Spleen (tissue), 11 donors: ENCODE results near the gene WDR70. TPM values are rescaled to one million over a fixed set of nuclear protein-coding genes. Genes with fewer than 3 reads are reported as not detected.
"Not testable (repeated sequence)": the region's sequence is repeated elsewhere in the genome, so short reads cannot be mapped to it uniquely, and the experiment has no call there.

Experiments
- DNase-seq: peaks from one replicate; pipeline ENCODE4 v3.0.0-alpha.2; 2020
- H3K27ac ChIP-seq, 8 donors: fragments of 200-600 bp; sonication (generic) in 7 of 8; 1 replicate in 4 of 8; 2 replicates in 4 of 8; pipeline versions ENCODE4 v1.5.0 to v1.8.0; 2016 to 2021; ENCODE audit warnings: inconsistent platforms in 4 of 8, mild to moderate bottlenecking in 4 of 8, moderate library complexity in 1 of 8
- H3K27me3 ChIP-seq, 7 donors: fragments of 200-600 bp; sonication (generic) in 6 of 7; replicated peaks in 1 of 7; 1 replicate in 4 of 7; 2 replicates in 3 of 7; pipeline versions ENCODE4 v1.5.0 to v1.8.0; 2016 to 2021; ENCODE audit warnings: inconsistent platforms in 3 of 7, mild to moderate bottlenecking in 1 of 7
- H3K36me3 ChIP-seq, 6 donors: fragments of 200-600 bp; sonication (generic) in 5 of 6; 1 replicate in 4 of 6; 2 replicates in 2 of 6; pipeline versions ENCODE4 v1.5.0 to v1.8.0; 2016 to 2021; ENCODE audit warnings: inconsistent platforms in 2 of 6
- H3K4me1 ChIP-seq, 6 donors: fragments of 200-600 bp; sonication (generic) in 5 of 6; 1 replicate in 3 of 6; 2 replicates in 3 of 6; pipeline versions ENCODE4 v1.5.0 to v1.8.0; 2016 to 2021; ENCODE audit warnings: inconsistent platforms in 3 of 6
- H3K4me3 ChIP-seq, 8 donors: fragments of 200-600 bp; sonication (generic) in 7 of 8; 1 replicate in 4 of 8; 2 replicates in 4 of 8; pipeline versions ENCODE4 v1.5.0 to v1.8.0; 2016 to 2021; ENCODE audit warnings: inconsistent platforms in 4 of 8, mild to moderate bottlenecking in 4 of 8, moderate library complexity in 2 of 8
- H3K9me3 ChIP-seq, 8 donors: fragments of 200-600 bp; sonication (generic) in 7 of 8; 1 replicate in 4 of 8; 2 replicates in 4 of 8; pipeline versions ENCODE4 v1.5.0 to v1.8.0; 2016 to 2021; ENCODE audit warnings: inconsistent platforms in 4 of 8
- CTCF ChIP-seq, 11 experiments: fragments of 200-600 bp in 7 of 11; fragments of 450-650 bp in 4 of 11; sonication (generic) in 4 of 11; IDR thresholded peaks in 8 of 11; conservative IDR thresholded peaks in 3 of 11; 1 replicate in 7 of 11; 2 replicates in 4 of 11; pipeline versions ENCODE4 v1.4.0 to v1.8.0; 2016 to 2021; ENCODE audit warnings: antibody characterized with exemption in 11 of 11, inconsistent platforms in 4 of 11, mild to moderate bottlenecking in 1 of 11
- POLR2A ChIP-seq, 3 donors: fragments of 450-650 bp; IDR thresholded peaks; one replicate each; pipeline ENCODE4 v1.5.1; 2017; ENCODE audit warnings: antibody characterized with exemption in 3 of 3, mild to moderate bottlenecking in 1 of 3
- POLR2AphosphoS5 ChIP-seq, 3 donors: sonication (generic); formaldehyde crosslinking; IDR thresholded peaks; one replicate each; pipeline ENCODE4 v1.5.1; 2017; ENCODE audit warnings: antibody characterized with exemption in 3 of 3
- WGBS, 5 donors: extraction: QIAGEN DNeasy Blood & Tissue Kit in 3 of 5; methylation state at CpG; one replicate each; pipeline versions ENCODE4 v1.1.5 to v1.1.7; 2013 to 2018; 5-methylcytosine and 5-hydroxymethylcytosine counted together
- intact Hi-C: fragments of 100-400 bp; cut with DNase I; formaldehyde crosslinking; loops from one replicate; pipeline ENCODE4 v1.15.0; 2023; ENCODE audit warnings: low total_unique reads
- polyA plus RNA-seq, 3 donors: library from polyadenylated mRNA; stranded (reverse); fragments of 200-250 nt; gene quantifications; one replicate each; pipeline ENCODE4 v1.2.1, GENCODE V29; 2013
- total RNA-seq, 7 donors: library from RNA; depleted of rRNA in 3 of 7; stranded (reverse); fragments of >200 nt in 3 of 7; fragmentation: NEBNext Ultra II Directional in 4 of 7; extraction: Animal tissue kit (Norgen Biotek cat#: 25700) in 4 of 7; gene quantifications; one replicate each; pipeline versions ENCODE4 v1.1.0 to v1.2.1, GENCODE V29; 2016 to 2021
- donor health status: healthy with polysubstance abuse.
- donor health status: DM: no; HTN: no; CAD: no; lungs with moderate emphysema.
- donor health status: DM: no; HTN: no; CAD: no.
- donor health status: Bipolar disorder and iron deficiency.
- donor health status: healthy.
- donor health status: DM: no; HTN: no; CAD: no.
- donor health status: DM: yes; HTN: yes; CAD: no.

The WDR70 gene
- total and polyA plus RNA-seq, 10 donors, result 24.7 to 51.7 (median 33.4) TPM

DNA sequence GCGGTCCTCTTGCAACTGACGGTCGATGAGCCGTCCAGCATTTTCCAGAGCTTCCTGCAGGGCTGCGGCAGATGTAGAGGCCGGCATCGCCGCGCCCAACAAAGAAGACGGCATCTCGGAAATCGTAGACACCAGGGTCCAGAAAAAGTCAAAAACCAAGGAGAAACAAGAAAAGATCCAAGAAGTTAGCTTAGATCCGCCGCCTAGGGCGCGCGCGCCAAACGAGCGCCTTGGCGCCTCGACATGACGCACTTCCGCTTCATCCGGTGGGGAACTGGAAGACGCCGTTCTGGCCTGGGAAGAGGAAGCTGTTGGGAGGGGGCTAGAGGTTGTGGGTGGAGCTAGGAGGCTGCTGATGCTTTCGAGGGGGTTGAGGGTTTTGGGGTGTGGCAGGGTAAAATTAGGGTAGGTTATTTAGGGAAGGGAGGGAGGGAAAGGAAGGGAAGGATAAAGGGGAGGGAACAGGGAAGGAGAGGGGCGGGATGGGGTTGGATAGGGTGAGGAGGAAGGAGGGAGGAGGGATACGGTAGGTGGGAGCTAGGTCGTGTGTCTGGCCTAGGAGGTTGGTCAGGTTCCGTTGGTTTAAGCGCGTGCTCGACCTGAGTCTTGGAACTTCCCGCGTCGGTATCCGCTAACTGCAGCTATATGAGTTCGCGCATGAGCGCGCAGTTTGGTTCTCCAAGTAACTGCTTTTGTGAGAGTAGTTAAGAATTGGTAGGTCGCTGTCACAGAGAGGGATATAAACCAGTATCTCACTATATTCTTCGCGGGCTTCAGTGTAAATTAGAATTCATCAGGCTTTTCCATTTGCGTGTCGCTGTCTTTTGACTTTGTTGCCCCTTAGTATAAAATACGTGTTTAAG is 8.0 kb upstream of the WDR70 start, which contains the start of gene NUP155:
Gene NUP155 (minus strand): TSS at position 243 of the 863 bp plus-strand sequence. CDS start 129 bp downstream, at position 114.
- 2 to 3% (median 2%) methylated on average over 49 of the region's 49 CpGs for WGBS, 5 donors
- no peaks in the 10 kb centered on the region for H3K27me3 ChIP-seq
- DNase-seq, result peak; percentile 97

DNA sequence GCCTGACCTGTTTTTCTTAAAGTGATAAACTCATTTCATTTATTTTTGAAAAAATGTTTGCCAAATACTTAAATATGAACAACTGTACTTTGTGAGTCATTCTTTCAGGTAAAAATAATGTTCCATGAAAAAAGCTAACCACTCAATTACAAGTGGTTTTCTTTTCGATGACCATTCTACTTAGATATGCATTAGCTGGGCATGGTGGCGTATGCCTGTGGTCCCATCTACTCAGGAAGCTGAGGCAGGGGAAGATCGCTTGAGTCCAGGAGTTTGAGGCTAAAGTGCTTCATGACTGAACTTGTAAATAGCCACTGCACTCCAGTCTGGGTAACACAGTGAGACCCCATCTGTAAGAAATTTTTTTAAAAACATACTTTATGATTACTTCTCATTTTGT is 4.0 kb upstream of the WDR70 start:
- intact Hi-C loops, result no loop called here
- 83 to 91% (median 87%) methylated on average over 3 of the region's 3 CpGs for WGBS, 5 donors

More for the DNA sequence above, 8.0 kb upstream of the WDR70 start, which contains the start of gene NUP155:
- TF ChIP-seq POLR2A (IDR thresholded peaks at IDR 0.05) (peak in 2 of 3 donors; percentile 9 to 61), POLR2AphosphoS5 (IDR thresholded peaks at IDR 0.05) (peak; percentile 97 to 98 (median 98)), CTCF (IDR thresholded peaks at IDR 0.05 in 8 of 11, conservative IDR thresholded peaks at IDR 0.05 in 3 of 11) (peak in 2 of 11 experiments; percentile 15 to 23)
- Histone ChIP-seq H3K9me3 (no peaks in the 10 kb centered on the region), H3K36me3 (peaks cover 0 to 19% (median 0%) of the 10 kb centered on the region in 6 donors), H3K4me1 (peaks cover 19 to 54% (median 41%) of the 10 kb centered on the region in 6 donors), H3K4me3 (peak within 1 kb of the TSS; percentile 73 to 97 (median 92)), H3K27ac (peak within 1 kb of the TSS; percentile 30 to 91 (median 84))
- intact Hi-C loops, result no loop called here

DNA sequence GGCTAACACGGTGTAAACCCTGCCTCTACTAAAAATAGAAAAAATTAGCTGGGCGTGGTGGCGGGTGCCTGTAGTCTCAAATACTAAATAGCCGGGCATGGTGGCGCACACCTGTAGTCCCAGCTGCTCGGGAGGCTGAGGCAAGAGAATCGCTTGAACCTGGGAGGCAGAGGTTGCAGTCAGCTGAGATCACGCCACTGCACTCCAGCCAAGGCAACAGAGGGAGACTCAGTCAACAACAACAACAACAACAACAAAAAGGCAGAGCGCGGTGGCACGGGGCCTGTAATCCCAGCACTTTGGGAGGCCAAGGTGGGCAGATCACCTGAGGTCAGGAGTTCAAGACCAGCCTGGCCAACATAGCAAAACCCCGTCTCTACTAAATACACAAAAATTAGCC is 1.1 kb upstream of the WDR70 start:
- 92 to 96% (median 95%) methylated on average over 12 of the region's 12 CpGs for WGBS, 5 donors
- H3K9me3 ChIP-seq, H3K27ac ChIP-seq, H3K27me3 ChIP-seq, intact Hi-C loops, H3K4me3 ChIP-seq: not testable (repeated sequence)
- peaks cover 0 to 25% (median 18%) of the 10 kb centered on the region in 6 donors for H3K36me3 ChIP-seq
- peaks cover 0 to 29% (median 21%) of the 10 kb centered on the region in 6 donors for H3K4me1 ChIP-seq
- peak; percentile 69 for DNase-seq

More for the DNA sequence above, 4.0 kb upstream of the WDR70 start:
- TF ChIP-seq CTCF (IDR thresholded peaks at IDR 0.05 in 8 of 11, conservative IDR thresholded peaks at IDR 0.05 in 3 of 11), result no peak
- TF ChIP-seq POLR2A (IDR thresholded peaks at IDR 0.05), result no peak
- TF ChIP-seq POLR2AphosphoS5 (IDR thresholded peaks at IDR 0.05), result no peak
- no peak for DNase-seq
- Histone ChIP-seq H3K27ac (no peak overlapping the region), H3K27me3 (no peaks in the 10 kb centered on the region), H3K9me3 (no peaks in the 10 kb centered on the region), H3K4me3 (no peak overlapping the region), H3K4me1 (peaks cover 0 to 26% (median 17%) of the 10 kb centered on the region in 6 donors), H3K36me3 (no peaks in the 10 kb centered on the region)

GRCh38 chr5:37391591-37391990 is 12.5 kb downstream of the WDR70 start:
- Histone ChIP-seq H3K9me3 (no peaks in the 10 kb centered on the region), H3K27me3 (no peaks in the 10 kb centered on the region), H3K36me3 (peaks cover 0 to 85% (median 36%) of the 10 kb centered on the region in 6 donors), H3K4me3 (no peak overlapping the region), H3K4me1 (peaks cover 0 to 29% (median 1%) of the 10 kb centered on the region in 6 donors), H3K27ac (peak overlapping the region in 5 of 8 donors; percentile 8 to 43 (median 24))
- no peak for TF ChIP-seq POLR2AphosphoS5 (IDR thresholded peaks at IDR 0.05)
- TF ChIP-seq POLR2A (IDR thresholded peaks at IDR 0.05), result no peak
- no peak for TF ChIP-seq CTCF (IDR thresholded peaks at IDR 0.05 in 8 of 11, conservative IDR thresholded peaks at IDR 0.05 in 3 of 11)
- 64 to 75% (median 73%) methylated on average over 3 of the region's 3 CpGs for WGBS, 5 donors
- intact Hi-C loops, result no loop called here
- no peak for DNase-seq
